T-helper 2 cell treated with Interferon-gamma antibody and Interleukin-4, amounts not matched to agents 100 ng/mL and 5 ng/mL, for 36 hours (primary cell): ENCODE results near the gene HRH1. TPM values are rescaled to one million over a fixed set of nuclear protein-coding genes. Genes with fewer than 3 reads are reported as not detected.

Source experiments
- intact Hi-C: fragments of 100-400 bp; cut with micrococcal nuclease; formaldehyde crosslinking; loops from one replicate; pipeline ENCODE4 v1.15.1; 2023
- total RNA-seq: library from RNA; stranded (reverse); gene quantifications from 2 replicates; pipeline ENCODE4 v1.2.3, GENCODE V29; 2022

The HRH1 gene
- total RNA-seq, 1 donor from 2014 or later: 0.43 TPM

GRCh38 chr3:11275926-11276325 lies 121.6 kb downstream of the HRH1 start:
- intact Hi-C loops: no loop called here

- intact Hi-C loops: no loop called here
Observed at GRCh38 chr3:11276901-11277300, 122.6 kb downstream of the HRH1 start.

- intact Hi-C loops: no loop called here
Observed at GRCh38 chr3:11282250-11283138, 128.2 kb downstream of the HRH1 start.

GRCh38 chr3:11283139-11283475 lies 128.8 kb downstream of the HRH1 start:
- intact Hi-C loops: no loop called here

- intact Hi-C loops: no loop called here
Observed at GRCh38 chr3:11284011-11284410, 129.7 kb downstream of the HRH1 start.

GRCh38 chr3:11285471-11285870 lies 131.2 kb downstream of the HRH1 start:
- intact Hi-C loops: no loop called here

- intact Hi-C loops: no loop called here
Observed at GRCh38 chr3:11287404-11287803, 133.1 kb downstream of the HRH1 start.

GRCh38 chr3:11288021-11288491 lies 133.8 kb downstream of the HRH1 start:
- intact Hi-C loops: no loop called here

- intact Hi-C loops: no loop called here
Observed at GRCh38 chr3:11288786-11289637, 134.7 kb downstream of the HRH1 start.

- intact Hi-C loops: loop anchor here (2.0 to 5.0 kb wide), 2 partner anchors 17 to 352 kb away; partner anchors contain the start of genes ATG7 and VGLL4
Observed at GRCh38 chr3:11289864-11290263, 135.6 kb downstream of the HRH1 start.

- intact Hi-C loops: loop anchor here (2.0 to 5.0 kb wide), 2 partner anchors 18 to 351 kb away; partner anchors contain the start of genes ATG7 and VGLL4
Observed at GRCh38 chr3:11290743-11291680, 136.7 kb downstream of the HRH1 start.

GRCh38 chr3:11291808-11292207 lies 137.5 kb downstream of the HRH1 start:
- intact Hi-C loops: loop anchor here (2.0 to 5.0 kb wide), 2 partner anchors 19 to 350 kb away; partner anchors contain the start of genes ATG7 and VGLL4

- intact Hi-C loops: no loop called here
Observed at GRCh38 chr3:11297126-11297525, 142.8 kb downstream of the HRH1 start.

- intact Hi-C loops: loop anchor here (1.0 kb wide), 1 partner anchor 29 kb away; the partner anchor contains the start of gene ATG7
Observed at GRCh38 chr3:11300970-11301369, 146.7 kb downstream of the HRH1 start.

- intact Hi-C loops: no loop called here
Observed at GRCh38 chr3:11302444-11302843, 148.2 kb downstream of the HRH1 start.

GRCh38 chr3:11304175-11304574 lies 149.9 kb downstream of the HRH1 start:
- intact Hi-C loops: no loop called here

GRCh38 chr3:11305509-11305908 lies 151.2 kb downstream of the HRH1 start:
- intact Hi-C loops: no loop called here

GRCh38 chr3:11306817-11307589 lies 152.7 kb downstream of the HRH1 start:
- intact Hi-C loops: no loop called here

GRCh38 chr3:11307830-11308432 lies 153.6 kb downstream of the HRH1 start:
- intact Hi-C loops: no loop called here

- intact Hi-C loops: no loop called here
Observed at GRCh38 chr3:11310258-11310657, 156.0 kb downstream of the HRH1 start.
